ENCODE measurements around the gene NKX1-1. TPM values are rescaled to one million over a fixed set of nuclear protein-coding genes. Genes with fewer than 3 reads are reported as not detected.
"Not testable (repeated sequence)": the region's sequence is repeated elsewhere in the genome, so short reads cannot be mapped to it uniquely, and the experiment has no call there.

The NKX1-1 gene
- total RNA-seq, 2 experiments from 2014 or later, result not detected

DNA sequence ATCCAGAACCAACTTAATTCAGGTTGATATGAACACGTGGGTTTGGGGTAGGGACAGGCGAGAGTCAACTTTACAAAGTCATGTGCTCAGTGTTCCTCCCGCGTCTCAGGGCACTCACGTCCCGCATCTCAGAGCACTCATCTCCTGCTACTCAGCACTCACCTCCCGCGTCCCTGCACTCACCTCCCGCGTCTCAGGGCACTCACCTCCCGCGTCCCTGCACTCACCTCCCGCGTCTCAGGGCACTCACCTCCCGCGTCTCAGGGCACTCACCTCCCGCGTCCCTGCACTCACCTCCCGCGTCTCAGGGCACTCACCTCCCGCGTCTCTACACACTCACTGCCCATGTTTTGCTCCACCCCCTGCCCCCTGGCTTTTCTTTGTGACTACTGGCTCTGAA lies 33.7 kb downstream of the NKX1-1 start:
- H3K36me3 Mint-ChIP-seq (ENCODE audit: low read depth); H3K4me3 Mint-ChIP-seq; H3K9me3 Mint-ChIP-seq; POLR2A ChIA-PET; H3K27ac Mint-ChIP-seq; H3K27me3 Mint-ChIP-seq; H3K4me1 Mint-ChIP-seq; CTCF ChIA-PET; DNase-seq: not testable (repeated sequence)

- Mint-ChIP-seq H3K27ac (no peak overlapping the region), H3K4me3 (no peak overlapping the region), H3K36me3 (ENCODE audit: low read depth) (no peaks in the 10 kb centered on the region), H3K4me1 (no peaks in the 10 kb centered on the region), H3K9me3 (no peaks in the 10 kb centered on the region), H3K27me3 (no peaks in the 10 kb centered on the region)
- ChIA-PET POLR2A (no interaction called here), CTCF (no interaction called here)
- DNase-seq, result no peak
Observed at GRCh38 chr4:1371176-1372165, 34.8 kb downstream of the NKX1-1 start.

DNA sequence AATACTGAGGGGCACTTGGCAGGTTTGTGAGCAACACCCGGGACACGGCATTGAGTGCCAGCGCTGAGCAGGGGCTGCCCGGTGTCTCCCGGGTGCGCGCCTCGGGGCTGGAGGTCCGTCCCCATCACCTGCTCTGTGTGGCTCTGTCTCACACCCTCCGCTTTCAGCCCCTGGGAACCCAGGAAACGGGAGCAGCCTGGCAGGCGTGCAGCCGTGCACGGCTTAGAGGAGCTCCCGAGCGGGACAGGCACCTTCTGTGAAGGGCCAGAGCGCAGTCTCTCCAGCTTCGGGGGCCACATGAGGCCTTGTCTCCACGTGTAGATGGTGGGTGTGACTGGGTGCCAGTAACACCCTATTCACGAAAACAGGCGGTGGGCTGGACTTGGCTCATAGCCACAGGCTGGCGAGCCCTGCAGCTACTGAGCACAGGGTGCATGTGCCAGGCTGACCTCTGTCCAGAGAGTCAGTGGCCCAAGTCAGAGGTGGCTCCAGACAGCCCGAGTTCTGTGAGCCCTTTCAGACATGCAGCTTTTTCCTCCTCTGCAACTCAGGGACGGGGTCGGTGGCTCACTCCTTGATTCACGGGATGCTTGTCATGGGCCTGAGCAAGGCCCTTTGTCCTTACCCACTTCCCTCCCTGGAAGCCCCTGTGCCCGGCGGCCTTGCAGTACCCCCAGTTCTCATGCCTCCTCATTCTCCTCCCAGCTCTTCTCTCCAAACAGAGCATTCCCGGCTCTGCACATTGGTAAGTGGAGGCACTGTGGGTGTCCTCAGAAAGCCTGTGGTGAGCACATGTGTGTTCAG lies 35.7 kb downstream of the NKX1-1 start:
- H3K4me3 Mint-ChIP-seq, result no peak overlapping the region
- CTCF ChIA-PET, result no interaction called here

GRCh38 chr4:1369479-1370079 lies 36.7 kb downstream of the NKX1-1 start:
- Mint-ChIP-seq H3K27ac (no peak overlapping the region), H3K9me3 (no peaks in the 10 kb centered on the region), H3K27me3 (no peaks in the 10 kb centered on the region), H3K36me3 (ENCODE audit: low read depth) (no peaks in the 10 kb centered on the region), H3K4me3 (no peak overlapping the region), H3K4me1 (no peaks in the 10 kb centered on the region)
- DNase-seq, result no peak
- ChIA-PET POLR2A (no interaction called here), CTCF (no interaction called here)

More for the DNA sequence above, 35.7 kb downstream of the NKX1-1 start:
- Mint-ChIP-seq H3K27ac (no peak overlapping the region), H3K4me1 (no peaks in the 10 kb centered on the region), H3K27me3 (no peaks in the 10 kb centered on the region), H3K9me3 (no peaks in the 10 kb centered on the region), H3K36me3 (ENCODE audit: low read depth) (no peaks in the 10 kb centered on the region)
- no peak for DNase-seq
- POLR2A ChIA-PET, result no interaction called here

GRCh38 chr4:1369091-1369450 lies 37.2 kb downstream of the NKX1-1 start:
- no peak overlapping the region for H3K27ac Mint-ChIP-seq
- H3K36me3 Mint-ChIP-seq (ENCODE audit: low read depth), result no peaks in the 10 kb centered on the region
- H3K4me3 Mint-ChIP-seq, result no peak overlapping the region
- no peak for DNase-seq
- CTCF ChIA-PET, result no interaction called here
- POLR2A ChIA-PET, result no interaction called here
- H3K9me3 Mint-ChIP-seq, result no peaks in the 10 kb centered on the region
- H3K27me3 Mint-ChIP-seq, result no peaks in the 10 kb centered on the region
- no peaks in the 10 kb centered on the region for H3K4me1 Mint-ChIP-seq

DNA sequence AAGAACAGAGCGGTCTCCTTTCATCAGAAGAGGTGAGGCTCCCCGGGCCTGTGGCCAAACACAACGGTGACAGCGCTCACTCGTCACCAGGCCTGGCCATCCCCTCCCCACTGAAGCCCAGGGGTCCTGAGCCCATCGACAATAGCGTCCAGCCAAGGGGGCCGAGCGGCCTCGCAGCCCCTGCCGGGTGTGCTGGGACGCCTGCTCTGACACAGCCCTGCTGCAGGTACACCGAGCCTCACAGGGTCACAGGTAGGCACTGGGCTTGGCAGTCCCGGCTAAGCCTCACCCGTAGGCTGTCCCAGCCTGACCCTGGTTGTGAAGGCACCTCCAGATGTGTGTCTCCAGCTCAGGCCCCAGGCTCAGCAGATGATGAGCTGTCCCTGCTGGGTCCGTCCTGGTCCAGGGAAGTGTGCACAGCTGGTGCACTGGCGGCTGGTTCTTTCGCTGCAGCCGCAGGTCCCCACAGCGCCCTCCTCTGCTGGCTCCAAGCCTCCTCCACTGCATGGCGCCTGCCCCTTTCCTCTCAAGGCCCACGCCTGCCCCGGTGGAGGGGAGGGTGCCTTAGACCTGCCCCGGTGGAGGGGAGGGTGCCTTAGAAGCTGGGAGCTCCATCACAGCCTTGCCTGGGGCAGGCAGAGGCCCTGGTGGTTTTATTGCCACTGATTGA lies 37.7 kb downstream of the NKX1-1 start:
- DNase-seq, result no peak
- CTCF ChIA-PET, result no interaction called here

DNA sequence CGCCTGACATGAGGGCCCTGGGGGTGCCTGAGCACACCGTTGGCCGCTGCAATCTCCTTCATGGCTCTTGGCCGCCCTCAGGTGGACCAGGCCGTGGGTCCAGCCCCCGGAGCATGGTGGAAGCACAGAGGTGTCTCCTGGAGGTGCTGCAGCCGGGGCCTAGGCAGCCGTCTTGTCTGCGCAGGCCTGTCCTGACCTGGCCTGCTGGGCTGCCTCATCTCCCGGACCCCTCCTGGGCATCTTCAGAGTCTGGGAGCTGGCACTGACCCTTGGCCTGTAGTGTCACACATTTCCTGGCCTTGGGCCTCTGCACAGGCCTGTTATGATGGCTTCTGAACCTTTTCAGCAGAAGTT lies 38.3 kb downstream of the NKX1-1 start:
- H3K9me3 Mint-ChIP-seq, result no peaks in the 10 kb centered on the region

More for the DNA sequence above, 37.7 kb downstream of the NKX1-1 start:
- POLR2A ChIA-PET, result no interaction called here
- Mint-ChIP-seq H3K27me3 (no peaks in the 10 kb centered on the region), H3K27ac (no peak overlapping the region), H3K36me3 (ENCODE audit: low read depth) (no peaks in the 10 kb centered on the region), H3K4me3 (no peak overlapping the region), H3K9me3 (no peaks in the 10 kb centered on the region), H3K4me1 (no peaks in the 10 kb centered on the region)

DNA sequence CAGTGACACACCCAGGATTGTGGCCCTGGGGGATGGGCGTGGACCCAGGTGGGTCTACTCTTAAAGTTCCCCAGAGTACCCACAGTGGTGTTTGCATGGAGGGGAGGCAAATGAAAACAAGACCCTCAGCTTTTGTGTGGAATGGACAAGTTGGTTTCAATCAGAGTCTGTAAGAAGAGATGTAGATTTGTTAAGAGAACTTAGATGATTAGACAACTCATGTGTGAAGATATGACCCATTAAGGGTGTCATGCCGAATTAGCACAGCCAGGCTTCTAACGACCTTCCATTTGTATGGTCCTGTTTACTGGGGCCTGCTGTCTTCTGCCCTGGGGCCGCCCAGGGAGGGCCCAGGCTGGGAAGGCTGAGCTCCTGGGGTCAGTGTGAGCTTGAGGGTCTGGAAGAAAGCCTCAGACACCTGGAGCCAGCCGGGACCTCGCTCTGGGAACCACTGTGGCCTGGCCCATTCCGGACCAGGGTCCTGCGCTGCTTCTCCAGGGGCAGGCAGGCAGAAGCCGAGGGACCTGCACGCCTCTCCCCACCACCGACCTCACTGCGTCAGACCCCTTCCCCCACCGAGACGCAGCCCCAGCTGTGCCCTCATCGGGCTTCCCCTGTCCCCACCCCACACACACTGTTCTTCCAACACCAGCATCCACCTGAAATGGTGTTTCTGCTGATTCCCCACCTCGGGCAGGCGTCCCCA lies 38.9 kb downstream of the NKX1-1 start:
- POLR2A ChIA-PET, result no interaction called here
- Mint-ChIP-seq H3K36me3 (ENCODE audit: low read depth) (no peaks in the 10 kb centered on the region), H3K4me3 (no peak overlapping the region), H3K27me3 (no peaks in the 10 kb centered on the region), H3K9me3 (no peaks in the 10 kb centered on the region), H3K27ac (no peak overlapping the region), H3K4me1 (no peaks in the 10 kb centered on the region)
- CTCF ChIA-PET, result no interaction called here
- no peak for DNase-seq

More for the DNA sequence above, 38.3 kb downstream of the NKX1-1 start:
- Mint-ChIP-seq H3K36me3 (ENCODE audit: low read depth) (no peaks in the 10 kb centered on the region), H3K27me3 (no peaks in the 10 kb centered on the region), H3K4me1 (no peaks in the 10 kb centered on the region), H3K27ac (no peak overlapping the region), H3K4me3 (no peak overlapping the region)
- ChIA-PET POLR2A (no interaction called here), CTCF (no interaction called here)
- DNase-seq, result no peak

DNA sequence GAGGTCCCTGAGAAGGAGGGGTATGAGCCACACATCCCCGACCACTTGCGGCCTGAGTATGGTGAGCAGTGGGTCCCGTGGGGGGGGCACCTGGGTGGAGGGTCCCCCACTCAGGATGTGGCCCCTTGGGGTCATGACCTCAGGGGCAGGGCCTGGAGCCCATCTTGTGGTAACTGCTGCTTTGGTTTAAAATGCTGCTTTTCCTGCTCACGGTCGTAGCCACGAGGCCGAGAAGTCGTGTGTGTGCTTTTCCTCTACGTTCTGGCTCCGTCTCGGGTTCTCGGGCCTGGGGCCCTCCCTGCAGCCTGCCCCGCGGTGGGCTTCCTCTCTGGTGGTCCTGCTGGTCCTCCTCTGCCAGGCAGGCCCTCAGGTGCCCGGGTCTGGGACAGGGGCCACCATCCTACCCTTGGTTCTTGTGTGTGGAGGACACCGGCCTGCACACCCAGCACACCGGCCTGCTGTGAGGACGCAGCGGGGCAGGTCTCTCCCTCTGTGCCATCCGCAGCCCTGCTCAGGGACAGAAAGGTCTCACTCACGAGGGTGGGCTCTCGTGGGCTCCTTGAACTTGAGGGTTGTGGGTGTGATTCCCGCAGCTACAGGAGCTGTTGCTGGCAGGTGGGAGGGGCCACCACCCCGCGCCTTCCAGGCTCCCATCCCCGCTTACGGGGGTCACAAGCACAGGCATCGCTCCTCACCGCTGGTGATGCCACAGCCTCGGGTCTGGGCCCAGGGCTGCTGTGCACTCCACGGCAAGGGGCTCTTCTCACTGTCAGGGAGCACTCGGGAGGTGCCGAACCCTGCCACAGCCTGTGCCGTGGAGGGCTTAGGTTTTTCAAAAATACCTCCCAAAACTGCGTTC lies 39.6 kb downstream of the NKX1-1 start:
- no peak overlapping the region for H3K4me3 Mint-ChIP-seq
- no peak for DNase-seq
- no peaks in the 10 kb centered on the region for H3K27me3 Mint-ChIP-seq
- CTCF ChIA-PET, result no interaction called here
- POLR2A ChIA-PET, result no interaction called here
- no peaks in the 10 kb centered on the region for H3K4me1 Mint-ChIP-seq
- H3K27ac Mint-ChIP-seq, result no peak overlapping the region
- H3K9me3 Mint-ChIP-seq, result no peaks in the 10 kb centered on the region
- H3K36me3 Mint-ChIP-seq (ENCODE audit: low read depth), result no peaks in the 10 kb centered on the region

- POLR2A ChIA-PET, result no interaction called here
- DNase-seq, result no peak
- Mint-ChIP-seq H3K27ac (no peak overlapping the region), H3K36me3 (ENCODE audit: low read depth) (no peaks in the 10 kb centered on the region), H3K4me1 (no peaks in the 10 kb centered on the region), H3K4me3 (no peak overlapping the region), H3K27me3 (no peaks in the 10 kb centered on the region), H3K9me3 (no peaks in the 10 kb centered on the region)
- CTCF ChIA-PET, result interaction anchor here (1.2 kb wide), 1 partner anchor 12 kb away, joined by 4 read pairs; no protein-coding TSS in a partner anchor
Observed at GRCh38 chr4:1365271-1366178, 40.7 kb downstream of the NKX1-1 start.

DNA sequence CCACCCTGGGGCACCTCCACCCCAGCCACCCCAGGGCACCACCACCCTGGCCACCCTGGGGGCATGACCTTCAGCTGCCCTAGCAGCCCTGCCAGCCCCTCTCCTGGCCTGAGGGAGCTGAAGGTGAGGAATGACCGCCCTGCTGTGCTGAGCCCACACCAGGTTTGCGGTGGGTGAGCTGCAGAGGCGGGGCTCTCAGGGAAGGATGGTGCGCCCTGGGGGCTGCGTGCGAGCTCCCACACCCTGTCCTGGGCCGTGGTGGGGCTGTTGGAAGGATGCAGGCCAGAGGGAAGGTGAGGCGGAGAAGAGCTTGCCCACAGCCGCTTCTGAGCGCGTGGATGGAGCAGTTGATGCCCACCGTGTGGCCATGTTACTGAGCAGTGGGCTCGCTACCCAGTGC lies 41.5 kb downstream of the NKX1-1 start:
- CTCF ChIA-PET, result interaction anchor here (0.6 to 1.2 kb wide), 2 partner anchors 12 to 816 kb away, joined by 4 to 5 read pairs; no protein-coding TSS in a partner anchor

More for the DNA sequence above, 41.5 kb downstream of the NKX1-1 start:
- H3K9me3 Mint-ChIP-seq, result no peaks in the 10 kb centered on the region
- no peak overlapping the region for H3K27ac Mint-ChIP-seq
- H3K4me3 Mint-ChIP-seq, result no peak overlapping the region
- DNase-seq, result no peak
- no peaks in the 10 kb centered on the region for H3K4me1 Mint-ChIP-seq
- POLR2A ChIA-PET, result no interaction called here
- H3K27me3 Mint-ChIP-seq, result no peaks in the 10 kb centered on the region
- H3K36me3 Mint-ChIP-seq (ENCODE audit: low read depth), result no peaks in the 10 kb centered on the region
